ENCODE data around the gene CYP2R1.
"Not testable (repeated sequence)": the region's sequence is repeated elsewhere in the genome, so short reads cannot be mapped to it uniquely, and the experiment has no call there.

DNA sequence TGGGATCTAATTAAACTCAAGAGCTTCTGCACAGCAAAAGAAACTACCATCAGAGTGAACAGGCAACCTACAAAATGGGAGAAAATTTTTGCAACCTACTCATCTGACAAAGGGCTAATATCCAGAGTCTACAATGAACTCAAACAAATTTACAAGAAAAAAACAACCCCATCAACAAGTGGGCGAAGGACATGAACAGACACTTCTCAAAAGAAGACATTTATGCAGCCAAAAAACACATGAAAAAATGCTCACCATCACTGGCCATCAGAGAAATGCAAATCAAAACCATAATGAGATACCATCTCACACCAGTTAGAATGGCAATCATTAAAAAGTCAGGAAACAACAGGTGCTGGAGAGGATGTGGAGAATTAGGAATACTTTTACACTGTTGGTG lies 8.3 kb downstream of the CYP2R1 start:
- TF ChIP-seq, protein P1, sequence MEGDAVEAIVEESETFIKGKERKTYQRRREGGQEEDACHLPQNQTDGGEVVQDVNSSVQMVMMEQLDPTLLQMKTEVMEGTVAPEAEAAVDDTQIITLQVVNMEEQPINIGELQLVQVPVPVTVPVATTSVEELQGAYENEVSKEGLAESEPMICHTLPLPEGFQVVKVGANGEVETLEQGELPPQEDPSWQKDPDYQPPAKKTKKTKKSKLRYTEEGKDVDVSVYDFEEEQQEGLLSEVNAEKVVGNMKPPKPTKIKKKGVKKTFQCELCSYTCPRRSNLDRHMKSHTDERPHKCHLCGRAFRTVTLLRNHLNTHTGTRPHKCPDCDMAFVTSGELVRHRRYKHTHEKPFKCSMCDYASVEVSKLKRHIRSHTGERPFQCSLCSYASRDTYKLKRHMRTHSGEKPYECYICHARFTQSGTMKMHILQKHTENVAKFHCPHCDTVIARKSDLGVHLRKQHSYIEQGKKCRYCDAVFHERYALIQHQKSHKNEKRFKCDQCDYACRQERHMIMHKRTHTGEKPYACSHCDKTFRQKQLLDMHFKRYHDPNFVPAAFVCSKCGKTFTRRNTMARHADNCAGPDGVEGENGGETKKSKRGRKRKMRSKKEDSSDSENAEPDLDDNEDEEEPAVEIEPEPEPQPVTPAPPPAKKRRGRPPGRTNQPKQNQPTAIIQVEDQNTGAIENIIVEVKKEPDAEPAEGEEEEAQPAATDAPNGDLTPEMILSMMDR (conservative IDR thresholded peaks at IDR 0.05; ENCODE audit: low read depth in 2 of 2), result not testable (repeated sequence)
- TF ChIP-seq NANOG (IDR thresholded peaks at IDR 0.05; ENCODE audit: borderline replicate concordance); JUNB (IDR thresholded peaks at IDR 0.05; ENCODE audit: unreplicated experiment); STAT1 (IDR thresholded peaks at IDR 0.05; ENCODE audit: unreplicated experiment); EZH2 (IDR thresholded peaks at IDR 0.05; ENCODE audit: low read depth, unreplicated experiment); ZNF331 (CRISPR knock-in tag; IDR thresholded peaks at IDR 0.05; ENCODE audit: low read depth); POLR2AphosphoS5 (IDR thresholded peaks at IDR 0.05; ENCODE audit: low read depth); EZH2phosphoT487 (IDR thresholded peaks at IDR 0.05; ENCODE audit: unreplicated experiment); ZNF114 (CRISPR knock-in tag; IDR thresholded peaks at IDR 0.05); CREB1 (CRISPR knock-in tag; IDR thresholded peaks at IDR 0.05; ENCODE audit: low read depth): not testable (repeated sequence)
- TF ChIP-seq, protein P2, sequence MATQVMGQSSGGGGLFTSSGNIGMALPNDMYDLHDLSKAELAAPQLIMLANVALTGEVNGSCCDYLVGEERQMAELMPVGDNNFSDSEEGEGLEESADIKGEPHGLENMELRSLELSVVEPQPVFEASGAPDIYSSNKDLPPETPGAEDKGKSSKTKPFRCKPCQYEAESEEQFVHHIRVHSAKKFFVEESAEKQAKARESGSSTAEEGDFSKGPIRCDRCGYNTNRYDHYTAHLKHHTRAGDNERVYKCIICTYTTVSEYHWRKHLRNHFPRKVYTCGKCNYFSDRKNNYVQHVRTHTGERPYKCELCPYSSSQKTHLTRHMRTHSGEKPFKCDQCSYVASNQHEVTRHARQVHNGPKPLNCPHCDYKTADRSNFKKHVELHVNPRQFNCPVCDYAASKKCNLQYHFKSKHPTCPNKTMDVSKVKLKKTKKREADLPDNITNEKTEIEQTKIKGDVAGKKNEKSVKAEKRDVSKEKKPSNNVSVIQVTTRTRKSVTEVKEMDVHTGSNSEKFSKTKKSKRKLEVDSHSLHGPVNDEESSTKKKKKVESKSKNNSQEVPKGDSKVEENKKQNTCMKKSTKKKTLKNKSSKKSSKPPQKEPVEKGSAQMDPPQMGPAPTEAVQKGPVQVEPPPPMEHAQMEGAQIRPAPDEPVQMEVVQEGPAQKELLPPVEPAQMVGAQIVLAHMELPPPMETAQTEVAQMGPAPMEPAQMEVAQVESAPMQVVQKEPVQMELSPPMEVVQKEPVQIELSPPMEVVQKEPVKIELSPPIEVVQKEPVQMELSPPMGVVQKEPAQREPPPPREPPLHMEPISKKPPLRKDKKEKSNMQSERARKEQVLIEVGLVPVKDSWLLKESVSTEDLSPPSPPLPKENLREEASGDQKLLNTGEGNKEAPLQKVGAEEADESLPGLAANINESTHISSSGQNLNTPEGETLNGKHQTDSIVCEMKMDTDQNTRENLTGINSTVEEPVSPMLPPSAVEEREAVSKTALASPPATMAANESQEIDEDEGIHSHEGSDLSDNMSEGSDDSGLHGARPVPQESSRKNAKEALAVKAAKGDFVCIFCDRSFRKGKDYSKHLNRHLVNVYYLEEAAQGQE (IDR thresholded peaks at IDR 0.05; ENCODE audit: unreplicated experiment), result not testable (repeated sequence)
- TF ChIP-seq, protein P3, sequence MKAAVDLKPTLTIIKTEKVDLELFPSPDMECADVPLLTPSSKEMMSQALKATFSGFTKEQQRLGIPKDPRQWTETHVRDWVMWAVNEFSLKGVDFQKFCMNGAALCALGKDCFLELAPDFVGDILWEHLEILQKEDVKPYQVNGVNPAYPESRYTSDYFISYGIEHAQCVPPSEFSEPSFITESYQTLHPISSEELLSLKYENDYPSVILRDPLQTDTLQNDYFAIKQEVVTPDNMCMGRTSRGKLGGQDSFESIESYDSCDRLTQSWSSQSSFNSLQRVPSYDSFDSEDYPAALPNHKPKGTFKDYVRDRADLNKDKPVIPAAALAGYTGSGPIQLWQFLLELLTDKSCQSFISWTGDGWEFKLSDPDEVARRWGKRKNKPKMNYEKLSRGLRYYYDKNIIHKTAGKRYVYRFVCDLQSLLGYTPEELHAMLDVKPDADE (IDR thresholded peaks at IDR 0.05), result not testable (repeated sequence)
